Measurements from ENCODE around the gene HHIP. TPM values are rescaled to one million over a fixed set of nuclear protein-coding genes. Genes with fewer than 3 reads are reported as not detected.

The HHIP gene
- total and polyA plus RNA-seq, 2 donors (not counting 1 experiment from before 2014, with no cell fraction given): under 0.01 to 0.59 TPM

DNA sequence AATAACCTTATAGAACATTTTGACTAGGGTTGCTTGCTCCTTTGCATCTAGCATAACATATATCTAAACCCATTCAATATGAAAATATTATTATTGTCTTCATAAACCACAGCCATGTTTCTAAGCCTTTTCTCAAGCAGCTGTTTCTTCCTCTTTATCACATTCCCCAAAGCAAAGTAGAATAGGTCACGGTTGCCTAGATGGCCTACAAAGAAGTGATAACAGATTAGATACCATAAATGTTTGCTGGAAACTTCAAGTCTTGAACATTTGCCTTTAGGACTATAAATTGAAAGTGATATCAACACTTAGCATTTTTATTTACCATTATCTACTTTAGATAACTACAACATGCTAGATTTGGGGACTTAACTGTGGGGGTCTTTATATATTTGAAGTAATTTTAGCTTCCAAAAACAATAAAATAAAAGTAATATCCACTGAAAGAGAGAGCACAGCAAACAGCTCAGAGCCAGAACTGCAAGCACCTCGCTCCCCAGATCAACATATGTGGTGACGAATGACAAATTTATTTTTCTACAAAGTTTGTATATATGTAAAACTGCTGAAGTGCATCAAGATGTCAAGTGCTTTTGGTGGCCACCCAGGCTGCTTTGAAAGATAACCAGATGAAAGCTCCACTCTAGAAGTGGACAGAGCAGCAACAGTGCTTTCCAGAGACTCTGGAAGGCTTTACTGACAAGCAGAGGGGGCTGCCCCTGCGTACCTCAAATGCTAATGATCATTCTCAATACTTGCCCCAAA lies 8.0 kb downstream of the HHIP start:
- Histone ChIP-seq H3K9me3 (ENCODE audit: control insufficient read depth, insufficient read depth, low read depth, low read length) (no peaks in the 10 kb centered on the region), H3K4me2 (ENCODE audit: extremely low read depth, insufficient read depth, low read length) (no peak overlapping the region), H3K36me3 (ENCODE audit: control insufficient read depth, insufficient read depth, low read length) (no peaks in the 10 kb centered on the region), H3K79me2 (ENCODE audit: control insufficient read depth, insufficient read depth, low read length) (no peaks in the 10 kb centered on the region), H3K27ac (ENCODE audit: insufficient read depth, low read length) (no peak overlapping the region), H3K4me1 (ENCODE audit: control insufficient read depth, extremely low read depth, insufficient read depth, low read length) (no peaks in the 10 kb centered on the region), H2AFZ (ENCODE audit: low read length) (no peak overlapping the region), H3K9ac (ENCODE audit: insufficient read depth, low read length) (no peak overlapping the region), H3K27me3 (ENCODE audit: control insufficient read depth, insufficient read depth, low read length) (no peaks in the 10 kb centered on the region), H3K4me3 (replicated peaks in 1 of 4; ENCODE audit: control extremely low read depth in 1 of 4, insufficient read depth in 1 of 4, low read depth in 3 of 4, low read length in 4 of 4) (no peak overlapping the region), H4K20me1 (ENCODE audit: control insufficient read depth, extremely low read depth, insufficient read depth, low read length) (no peaks in the 10 kb centered on the region)
- DNase-seq (ENCODE audit: low read depth in 2 of 2): no peak
- no peak for TF ChIP-seq EZH2 (IDR thresholded peaks at IDR 0.05; ENCODE audit: low read length, missing control alignments)
- TF ChIP-seq, protein P1, sequence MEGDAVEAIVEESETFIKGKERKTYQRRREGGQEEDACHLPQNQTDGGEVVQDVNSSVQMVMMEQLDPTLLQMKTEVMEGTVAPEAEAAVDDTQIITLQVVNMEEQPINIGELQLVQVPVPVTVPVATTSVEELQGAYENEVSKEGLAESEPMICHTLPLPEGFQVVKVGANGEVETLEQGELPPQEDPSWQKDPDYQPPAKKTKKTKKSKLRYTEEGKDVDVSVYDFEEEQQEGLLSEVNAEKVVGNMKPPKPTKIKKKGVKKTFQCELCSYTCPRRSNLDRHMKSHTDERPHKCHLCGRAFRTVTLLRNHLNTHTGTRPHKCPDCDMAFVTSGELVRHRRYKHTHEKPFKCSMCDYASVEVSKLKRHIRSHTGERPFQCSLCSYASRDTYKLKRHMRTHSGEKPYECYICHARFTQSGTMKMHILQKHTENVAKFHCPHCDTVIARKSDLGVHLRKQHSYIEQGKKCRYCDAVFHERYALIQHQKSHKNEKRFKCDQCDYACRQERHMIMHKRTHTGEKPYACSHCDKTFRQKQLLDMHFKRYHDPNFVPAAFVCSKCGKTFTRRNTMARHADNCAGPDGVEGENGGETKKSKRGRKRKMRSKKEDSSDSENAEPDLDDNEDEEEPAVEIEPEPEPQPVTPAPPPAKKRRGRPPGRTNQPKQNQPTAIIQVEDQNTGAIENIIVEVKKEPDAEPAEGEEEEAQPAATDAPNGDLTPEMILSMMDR (conservative IDR thresholded peaks at IDR 0.05 in 1 of 2, IDR thresholded peaks at IDR 0.05 in 1 of 2; ENCODE audit: low read depth in 1 of 2, low read length in 2 of 2): no peak

DNA sequence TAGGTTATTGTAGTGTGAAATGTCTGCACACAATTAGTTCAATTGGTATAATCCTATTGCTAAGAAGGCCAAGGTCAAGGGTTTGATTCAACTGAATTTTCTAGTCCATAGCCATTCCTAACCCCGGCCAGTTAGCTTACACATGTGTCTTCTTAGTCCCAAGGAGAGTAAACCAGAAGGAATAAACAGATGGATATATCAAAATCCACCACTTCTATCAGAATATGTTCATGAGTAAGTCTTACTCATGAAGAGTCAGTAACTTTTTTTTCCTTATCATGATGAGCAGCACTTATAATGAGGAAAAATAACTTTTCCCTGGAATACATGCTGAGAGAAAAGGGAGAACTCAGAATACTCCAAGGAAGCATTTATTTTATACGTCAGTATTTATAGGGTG lies 9.5 kb downstream of the HHIP start:
- no peak overlapping the region for H3K4me2 ChIP-seq (ENCODE audit: extremely low read depth, insufficient read depth, low read length)
- H3K9me3 ChIP-seq (ENCODE audit: control insufficient read depth, insufficient read depth, low read depth, low read length): no peaks in the 10 kb centered on the region
- no peaks in the 10 kb centered on the region for H3K4me1 ChIP-seq (ENCODE audit: control insufficient read depth, extremely low read depth, insufficient read depth, low read length)
- H3K27me3 ChIP-seq (ENCODE audit: control insufficient read depth, insufficient read depth, low read length): no peaks in the 10 kb centered on the region
- H2AFZ ChIP-seq (ENCODE audit: low read length): no peak overlapping the region
- no peaks in the 10 kb centered on the region for H3K79me2 ChIP-seq (ENCODE audit: control insufficient read depth, insufficient read depth, low read length)
- TF ChIP-seq, protein P1 (conservative IDR thresholded peaks at IDR 0.05 in 1 of 2, IDR thresholded peaks at IDR 0.05 in 1 of 2; ENCODE audit: low read depth in 1 of 2, low read length in 2 of 2): no peak
- no peak for TF ChIP-seq EZH2 (IDR thresholded peaks at IDR 0.05; ENCODE audit: low read length, missing control alignments)
- DNase-seq (ENCODE audit: low read depth in 2 of 2): peak in 1 of 2 donors; percentile 65
- no peak overlapping the region for H3K27ac ChIP-seq (ENCODE audit: insufficient read depth, low read length)
- no peak overlapping the region for H3K4me3 ChIP-seq (replicated peaks in 1 of 4; ENCODE audit: control extremely low read depth in 1 of 4, insufficient read depth in 1 of 4, low read depth in 3 of 4, low read length in 4 of 4)
- no peaks in the 10 kb centered on the region for H4K20me1 ChIP-seq (ENCODE audit: control insufficient read depth, extremely low read depth, insufficient read depth, low read length)
- H3K9ac ChIP-seq (ENCODE audit: insufficient read depth, low read length): no peak overlapping the region
- H3K36me3 ChIP-seq (ENCODE audit: control insufficient read depth, insufficient read depth, low read length): no peaks in the 10 kb centered on the region

DNA sequence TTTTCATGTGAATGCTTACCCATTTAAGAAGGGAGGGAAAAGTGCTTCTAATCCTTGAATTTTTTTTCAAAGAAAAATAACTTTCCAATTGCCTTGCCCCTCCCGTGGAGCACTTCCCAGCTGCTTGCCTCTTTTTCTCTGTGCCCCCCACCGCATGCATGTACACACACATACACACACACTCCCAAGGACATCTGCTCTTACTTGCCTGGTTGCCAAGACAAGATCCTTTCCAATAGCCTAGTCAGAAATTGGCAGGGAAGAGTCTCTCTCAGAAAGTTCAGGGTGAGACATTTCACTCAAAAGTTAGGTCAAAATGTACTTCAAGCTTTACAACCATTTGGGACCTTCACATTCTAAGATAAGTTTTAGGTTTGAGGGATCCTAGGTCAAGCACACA lies 10.9 kb downstream of the HHIP start:
- H3K36me3 ChIP-seq (ENCODE audit: control insufficient read depth, insufficient read depth, low read length): no peaks in the 10 kb centered on the region
- no peaks in the 10 kb centered on the region for H3K4me1 ChIP-seq (ENCODE audit: control insufficient read depth, extremely low read depth, insufficient read depth, low read length)
- H3K9ac ChIP-seq (ENCODE audit: insufficient read depth, low read length): no peak overlapping the region
- H3K79me2 ChIP-seq (ENCODE audit: control insufficient read depth, insufficient read depth, low read length): no peaks in the 10 kb centered on the region
- H4K20me1 ChIP-seq (ENCODE audit: control insufficient read depth, extremely low read depth, insufficient read depth, low read length): no peaks in the 10 kb centered on the region
- H2AFZ ChIP-seq (ENCODE audit: low read length): no peak overlapping the region
- no peak overlapping the region for H3K27ac ChIP-seq (ENCODE audit: insufficient read depth, low read length)
- H3K27me3 ChIP-seq (ENCODE audit: control insufficient read depth, insufficient read depth, low read length): no peaks in the 10 kb centered on the region
- no peak overlapping the region for H3K4me3 ChIP-seq (replicated peaks in 1 of 4; ENCODE audit: control extremely low read depth in 1 of 4, insufficient read depth in 1 of 4, low read depth in 3 of 4, low read length in 4 of 4)
- no peak overlapping the region for H3K4me2 ChIP-seq (ENCODE audit: extremely low read depth, insufficient read depth, low read length)
- H3K9me3 ChIP-seq (ENCODE audit: control insufficient read depth, insufficient read depth, low read depth, low read length): no peaks in the 10 kb centered on the region
- peak in 1 of 2 donors; percentile 60 for DNase-seq (ENCODE audit: low read depth in 2 of 2)
- TF ChIP-seq, protein P1 (conservative IDR thresholded peaks at IDR 0.05 in 1 of 2, IDR thresholded peaks at IDR 0.05 in 1 of 2; ENCODE audit: low read depth in 1 of 2, low read length in 2 of 2): no peak
- no peak for TF ChIP-seq EZH2 (IDR thresholded peaks at IDR 0.05; ENCODE audit: low read length, missing control alignments)
